Ishikawa (cell line): ENCODE measurements around the gene AZIN2.

ENCODE experiments used
- CEBPB ChIP-seq: IDR thresholded peaks from 2 replicates; pipeline ENCODE4 v1.6.1; 2012
- CREB1 ChIP-seq: IDR thresholded peaks from 2 replicates; pipeline ENCODE4 v1.6.1; 2012; ENCODE audit warnings: low read depth
- EGR1 ChIP-seq: IDR thresholded peaks from 2 replicates; pipeline ENCODE4 v1.6.1; 2012
- EP300 ChIP-seq: IDR thresholded peaks from 2 replicates; pipeline ENCODE4 v1.6.1; 2012; ENCODE audit warnings: borderline replicate concordance
- FOXM1 ChIP-seq: IDR thresholded peaks from 2 replicates; pipeline ENCODE4 v1.6.1; 2012; ENCODE audit warnings: low read depth, borderline replicate concordance
- MAX ChIP-seq: IDR thresholded peaks from 2 replicates; pipeline ENCODE4 v1.6.1; 2012
- RAD21 ChIP-seq: IDR thresholded peaks from 2 replicates; pipeline ENCODE4 v1.6.1; 2012; ENCODE audit warnings: low read depth
- REST ChIP-seq: IDR thresholded peaks from 2 replicates; pipeline ENCODE4 v1.6.1; 2012; ENCODE audit warnings: low read depth, mild to moderate bottlenecking
- TAF1 ChIP-seq: IDR thresholded peaks from 2 replicates; pipeline ENCODE4 v1.6.1; 2012; ENCODE audit warnings: low read depth, mild to moderate bottlenecking
- TCF12 ChIP-seq: IDR thresholded peaks from 2 replicates; pipeline ENCODE4 v1.6.1; 2012; ENCODE audit warnings: low read depth
- TEAD4 ChIP-seq: IDR thresholded peaks from 2 replicates; pipeline ENCODE4 v1.6.1; 2012
- USF1 ChIP-seq: IDR thresholded peaks from 2 replicates; pipeline ENCODE4 v1.6.1; 2012
- YY1 ChIP-seq: IDR thresholded peaks from 2 replicates; pipeline ENCODE4 v1.6.1; 2012; ENCODE audit warnings: low read depth
- ZBTB7A ChIP-seq: IDR thresholded peaks from 2 replicates; pipeline ENCODE4 v1.6.1; 2012; ENCODE audit warnings: low read depth

- TF ChIP-seq USF1 (no peak), RAD21 (no peak), CEBPB (no peak), REST (no peak), TAF1 (no peak), CREB1 (no peak), TCF12 (no peak), MAX (no peak), EP300 (no peak), FOXM1 (no peak), YY1 (no peak), TEAD4 (no peak), ZBTB7A (no peak), EGR1 (no peak)
Observed at GRCh38 chr1:33153650-33154049, 72.7 kb downstream of the AZIN2 start.
